Stimulated activated CD4-positive, alpha-beta T cell treated with anti-CD3 and anti-CD28 coated beads, Interleukin-1b, Interleukin-23, amount 100 ng/mL, for 1 hour (primary cell): Measurements from ENCODE around the gene ITPR2.
"Not testable (repeated sequence)": the region's sequence is repeated elsewhere in the genome, so short reads cannot be mapped to it uniquely, and the experiment has no call there.

Experiments
- DNase-seq, 2 donors: peaks; one replicate each; pipeline ENCODE4 v3.0.0-alpha.2; 2020; ENCODE audit warnings: low read depth in 2 of 2

ITPR2 gene

DNA sequence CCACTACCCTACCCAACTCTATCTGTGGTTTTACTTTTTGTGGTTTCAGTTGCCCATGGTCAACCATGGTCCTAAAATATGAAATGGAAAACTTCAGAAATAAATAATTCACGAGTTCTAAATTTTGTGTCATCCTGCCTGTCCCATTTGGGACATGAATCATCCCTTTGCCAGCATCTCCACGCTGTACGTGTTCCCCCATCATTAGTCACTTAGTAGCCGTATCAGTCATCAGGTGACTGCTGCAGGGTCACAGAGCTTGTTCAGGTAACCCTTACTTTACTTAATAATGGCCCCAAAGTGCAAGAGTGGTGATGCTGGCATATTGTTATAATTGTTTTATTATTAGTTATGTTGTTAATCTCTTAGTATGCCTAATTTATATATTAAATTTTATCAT, 209.9 kb downstream of the ITPR2 start:
- no peak for DNase-seq

DNA sequence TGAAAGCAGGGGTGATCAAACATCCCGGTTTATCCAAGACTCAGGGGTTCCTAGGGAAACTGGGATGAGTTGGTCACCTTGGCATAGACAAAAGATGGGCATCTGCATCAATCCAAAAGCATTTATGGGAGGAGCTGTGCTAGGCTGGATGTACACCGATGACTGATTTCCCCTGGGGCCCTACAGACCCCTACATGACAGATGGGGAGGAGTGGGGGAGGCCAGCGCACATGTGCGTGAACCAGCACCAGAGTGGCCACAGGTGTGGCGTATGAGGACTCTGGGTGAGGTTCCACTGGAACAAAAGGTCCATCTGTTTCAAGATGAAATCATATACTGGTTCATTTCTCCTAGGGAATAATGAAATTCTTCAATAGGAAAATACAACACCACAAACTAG, 210.4 kb downstream of the ITPR2 start:
- DNase-seq = no peak

DNA sequence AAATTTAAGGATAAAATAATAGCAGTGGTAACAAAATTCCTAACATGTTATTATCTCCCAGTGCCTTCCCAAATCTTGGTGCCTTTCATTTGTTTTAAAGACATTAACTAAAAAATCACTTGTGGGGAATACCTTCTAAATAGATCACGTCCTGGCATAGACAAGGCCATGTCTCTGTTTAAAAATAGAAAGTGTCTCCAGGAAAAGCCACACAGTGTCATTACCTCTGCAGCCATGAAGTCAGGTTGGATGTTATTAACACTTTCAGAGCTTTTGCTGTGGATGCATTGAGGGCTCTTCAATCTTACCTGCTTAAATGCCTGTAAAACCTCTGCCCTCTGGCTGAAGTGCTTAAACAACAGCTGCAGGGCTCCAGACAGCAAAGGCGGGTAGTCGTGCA, 211.1 kb downstream of the ITPR2 start:
- no peak for DNase-seq

DNA sequence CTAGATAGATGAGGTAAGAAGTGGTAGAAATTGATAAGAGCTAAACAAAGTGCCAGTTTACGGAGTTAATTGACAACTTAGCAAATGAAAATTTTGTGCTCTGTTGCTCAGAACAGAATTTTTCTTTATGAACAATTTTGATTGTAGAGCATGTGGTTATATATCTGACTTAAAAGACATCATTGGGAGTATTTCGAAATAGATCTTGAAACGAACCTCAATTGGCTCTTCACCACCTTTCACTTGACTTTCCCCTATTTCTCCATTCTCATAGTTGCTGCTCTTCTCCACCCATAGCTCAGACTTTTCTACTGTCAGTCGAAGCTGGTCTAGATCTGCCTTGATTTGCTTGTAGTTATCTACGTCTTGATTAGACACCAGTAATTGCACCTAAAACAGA, 212.1 kb downstream of the ITPR2 start:
- DNase-seq = no peak

GRCh38 chr12:26617513-26617912, 215.5 kb downstream of the ITPR2 start:
- no peak for DNase-seq

DNA sequence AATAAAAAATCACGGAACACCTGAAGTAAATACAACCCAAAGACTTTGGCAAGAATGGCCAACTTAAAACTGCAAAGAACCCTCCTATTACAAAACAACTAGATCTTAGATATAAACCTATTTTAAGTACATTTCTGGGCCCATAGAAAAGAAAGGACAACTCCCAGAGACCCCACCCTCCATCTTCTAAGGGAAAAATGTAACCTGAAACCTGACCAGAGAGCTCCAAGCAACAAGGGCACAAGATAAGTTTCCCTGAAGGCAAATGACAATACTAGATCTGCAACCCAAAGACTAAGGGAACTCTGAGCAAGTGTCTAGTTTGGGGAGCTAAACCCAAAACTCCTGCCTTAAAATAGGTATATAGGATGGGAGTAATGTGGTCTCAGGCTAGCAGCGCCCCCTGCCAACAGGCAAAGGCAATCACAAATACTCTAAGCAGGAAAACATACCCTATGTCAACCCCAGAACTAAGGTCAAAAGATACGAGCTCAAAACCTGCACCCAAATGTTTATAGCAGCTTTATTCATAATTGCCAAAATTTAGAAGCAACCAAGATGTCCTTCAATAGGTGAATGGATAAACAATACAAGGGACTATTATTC, 218.9 kb downstream of the ITPR2 start:
- DNase-seq = no peak

GRCh38 chr12:26612203-26612602, 220.8 kb downstream of the ITPR2 start:
- no peak for DNase-seq

DNA sequence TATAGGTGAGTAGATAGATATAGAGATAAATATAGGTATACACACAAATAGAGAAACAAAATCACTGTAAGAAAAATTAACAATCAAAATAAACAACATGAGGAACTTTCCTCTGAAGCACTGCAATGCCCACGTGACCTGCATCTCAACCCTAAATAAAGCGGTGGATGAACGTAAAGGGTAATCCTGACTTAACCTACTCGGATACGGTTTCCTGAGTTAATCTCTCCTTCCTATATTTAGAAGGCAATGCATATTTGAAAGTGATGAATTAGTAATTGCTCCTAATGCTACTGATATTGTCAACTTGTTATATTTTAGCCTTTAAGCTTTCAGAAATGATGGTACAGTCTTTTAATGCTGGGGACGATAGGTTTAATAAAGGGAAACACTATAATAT, 221.4 kb downstream of the ITPR2 start:
- no peak for DNase-seq

- DNase-seq = no peak
These were observed 222.2 kb downstream of the ITPR2 start for GRCh38 chr12:26610774-26611173.

GRCh38 chr12:26609986-26610385, 223.0 kb downstream of the ITPR2 start:
- DNase-seq = no peak

DNA sequence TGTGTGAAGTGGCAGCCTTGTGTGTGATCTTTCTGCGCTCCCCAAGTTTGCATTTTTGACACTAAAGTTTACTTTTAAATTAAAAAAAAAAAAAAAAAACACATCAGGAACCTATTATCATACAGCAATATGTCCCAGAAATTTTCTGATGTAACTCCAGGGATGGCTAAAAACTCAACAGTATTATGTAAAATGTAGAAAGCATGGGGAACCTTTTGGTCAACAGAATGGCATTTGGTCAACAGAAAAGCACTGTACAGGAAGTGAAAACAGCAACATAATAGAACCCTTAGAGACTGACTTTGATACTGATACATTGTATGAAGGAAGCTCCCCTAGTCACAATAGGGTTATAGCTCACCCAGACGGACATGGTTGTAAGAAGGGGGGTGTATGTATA, 224.3 kb downstream of the ITPR2 start:
- DNase-seq = no peak

DNA sequence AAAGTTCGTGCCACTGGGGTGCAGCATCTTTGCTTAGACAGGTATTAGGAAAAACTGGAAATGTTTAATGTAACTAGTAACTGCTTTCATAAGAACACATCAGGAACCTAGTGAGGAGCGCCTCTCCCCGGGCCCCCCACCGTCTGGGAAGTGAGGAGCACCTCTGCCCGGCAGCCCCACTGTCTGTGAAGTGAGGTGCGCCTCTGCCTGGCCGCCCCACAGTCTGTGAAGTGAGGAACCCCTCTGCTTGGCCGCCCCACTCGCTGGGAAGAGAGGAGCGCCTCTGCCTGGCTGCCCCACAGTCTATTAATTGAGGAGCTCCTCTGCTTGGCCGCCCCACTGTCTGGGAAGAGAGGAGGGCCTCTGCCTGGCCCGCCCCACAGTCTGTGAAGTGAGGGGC, 224.7 kb downstream of the ITPR2 start:
- DNase-seq = no peak

- no peak for DNase-seq
These were observed 226.1 kb downstream of the ITPR2 start for GRCh38 chr12:26606911-26607310.

- DNase-seq = not testable (repeated sequence)
These were observed 228.2 kb downstream of the ITPR2 start for GRCh38 chr12:26604813-26605212.

- no peak for DNase-seq
These were observed 233.8 kb downstream of the ITPR2 start for GRCh38 chr12:26599096-26599695.

- no peak for DNase-seq
These were observed 237.2 kb downstream of the ITPR2 start for GRCh38 chr12:26595806-26596205.

DNA sequence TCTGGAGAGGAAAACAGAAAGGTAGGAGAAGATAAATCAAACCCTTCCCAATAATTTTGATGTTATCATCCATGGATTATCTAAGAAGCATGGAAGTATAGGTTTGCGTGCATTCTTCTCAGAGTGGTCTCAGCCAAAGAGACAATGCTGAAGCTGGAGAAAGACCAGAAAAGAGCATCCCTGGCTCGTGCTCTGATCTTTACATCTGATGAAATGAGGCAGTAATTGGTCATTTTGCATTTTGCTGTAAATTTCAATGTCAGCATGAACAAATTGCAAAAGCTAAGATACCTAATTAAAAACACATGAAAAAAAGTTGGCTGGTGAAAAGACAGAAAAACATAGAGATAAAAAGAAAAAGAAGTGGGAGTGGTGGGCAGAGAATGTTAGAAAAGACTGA, 252.4 kb downstream of the ITPR2 start:
- no peak for DNase-seq

DNA sequence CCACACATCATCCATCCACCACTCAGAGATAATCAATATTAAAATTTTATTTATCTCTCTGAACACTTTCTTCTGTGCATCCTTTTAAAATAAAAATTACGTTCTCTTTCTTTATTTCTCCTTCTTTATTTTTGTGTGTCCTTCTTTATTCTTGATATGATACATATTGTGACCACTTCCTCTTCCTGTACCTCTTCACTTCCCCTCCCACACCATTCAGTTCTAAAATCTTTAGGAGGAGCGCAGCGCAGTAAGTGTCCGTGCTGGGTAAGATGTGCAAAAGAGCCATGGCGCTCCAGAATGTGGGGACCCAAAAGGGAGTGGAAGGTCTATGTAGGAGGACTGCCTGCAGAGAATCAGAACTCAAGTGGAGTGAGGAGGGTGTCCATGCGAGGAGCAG, 256.7 kb downstream of the ITPR2 start:
- DNase-seq = no peak

DNA sequence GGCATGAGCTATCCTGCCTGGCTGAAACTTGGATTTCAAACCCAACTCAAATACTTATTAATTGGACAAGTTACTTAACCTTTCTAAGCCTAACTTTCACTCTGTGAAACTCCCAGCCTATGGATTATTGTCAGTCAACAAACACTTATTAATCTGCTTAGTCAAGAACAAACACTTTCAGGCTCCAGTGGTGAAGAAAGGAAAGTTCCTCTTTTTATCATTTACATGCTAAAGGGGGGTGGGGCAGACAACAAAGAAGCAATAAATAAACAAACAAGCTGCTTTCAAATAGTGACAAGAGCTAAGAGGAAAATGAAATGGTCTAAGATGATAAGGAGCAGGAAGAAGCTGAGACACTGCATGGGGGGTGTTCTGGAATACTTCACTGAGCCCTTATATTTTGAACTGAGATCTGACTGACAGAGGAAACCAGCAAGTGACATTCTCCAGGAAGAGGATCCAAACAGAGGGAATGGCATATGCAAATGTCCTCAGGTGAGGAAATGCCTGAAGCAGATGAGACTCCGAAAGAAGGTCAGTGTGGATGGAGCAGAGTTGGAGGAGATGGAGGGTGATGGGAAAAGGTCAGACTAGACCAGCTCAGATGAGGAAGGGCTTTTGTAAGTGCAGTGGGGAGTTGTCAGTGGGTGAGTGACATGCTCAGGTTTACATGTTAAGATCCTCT, 259.6 kb downstream of the ITPR2 start:
- DNase-seq = no peak

DNA sequence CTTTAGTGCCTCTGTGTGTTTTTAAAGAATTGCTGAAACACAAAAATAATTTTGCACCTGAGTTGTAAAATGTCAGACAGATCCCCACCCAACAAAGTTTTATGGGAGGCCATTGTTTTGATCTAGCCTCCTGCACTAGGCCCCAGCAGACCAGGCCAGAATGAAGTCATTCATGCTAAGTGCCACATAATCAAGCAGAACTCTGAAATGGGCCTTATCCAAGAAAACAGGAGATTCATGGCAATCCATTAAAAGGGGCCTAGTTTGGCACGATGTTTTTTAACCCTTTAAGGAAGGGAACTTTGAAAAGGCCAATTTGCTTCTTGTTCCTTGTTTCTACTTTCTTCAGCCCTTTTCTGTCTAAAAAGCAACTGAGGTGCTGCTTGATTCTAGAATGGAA, 260.9 kb downstream of the ITPR2 start:
- DNase-seq = no peak

DNA sequence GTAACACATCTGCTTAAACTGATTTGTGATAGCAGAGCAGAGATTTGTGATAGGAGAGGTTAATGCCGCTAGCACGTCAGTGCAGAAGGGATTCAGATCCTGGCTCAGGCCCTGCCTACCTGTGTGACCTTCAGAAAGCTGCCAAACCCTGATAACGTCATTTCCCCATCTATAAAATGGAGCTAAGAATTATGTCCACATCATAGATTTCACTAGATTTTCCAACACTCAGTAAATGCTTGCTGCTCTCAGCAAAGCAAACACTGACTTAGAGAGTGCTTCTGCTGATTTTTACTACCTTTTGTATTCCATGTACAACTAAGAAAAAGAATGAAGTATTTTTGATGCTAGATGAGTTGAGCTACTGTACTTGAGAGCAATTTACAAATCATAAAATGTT, 261.4 kb downstream of the ITPR2 start:
- no peak for DNase-seq

GRCh38 chr12:26567126-26567525, 265.9 kb downstream of the ITPR2 start:
- no peak for DNase-seq

- DNase-seq = no peak
These were observed 266.3 kb downstream of the ITPR2 start for GRCh38 chr12:26566675-26567074.

GRCh38 chr12:26566186-26566585, 266.8 kb downstream of the ITPR2 start:
- DNase-seq = no peak
